HEK293 (cell line): ENCODE data around the gene DPT.

Source experiments
- CTCF ChIA-PET: fragments of 350-600 bp; formaldehyde crosslinking; extraction: SDS; loops from one replicate; lab custom pipeline; 2021; ENCODE audit warnings: antibody characterized with exemption; lab: Yijun Ruan, JAX
- POLR2A ChIA-PET: fragments of 300-600 bp; formaldehyde crosslinking; extraction: SDS; loops from one replicate; lab custom pipeline; 2020; ENCODE audit warnings: antibody characterized with exemption, inconsistent platforms; lab: Yijun Ruan, JAX
- H3K27ac ChIP-seq: fragments of 200-500 bp; sonication (Bioruptor generic); 2 replicates; pipeline ENCODE4 v1.5.1; 2014; ENCODE audit warnings: low read depth, low read length, control low read depth, inconsistent platforms; ENCODE audit errors: extremely low read depth
- H3K36me3 ChIP-seq, 2 experiments: fragments of 200-500 bp in 1 of 2; sonication (Bioruptor generic) in 1 of 2; 1 replicate in 1 of 2; 2 replicates in 1 of 2; pipeline ENCODE4 v1.5.1; 2014 to 2017; ENCODE audit warnings: inconsistent platforms in 2 of 2, low read length in 2 of 2; ENCODE audit not compliant: control insufficient read depth in 2 of 2, insufficient read depth in 1 of 2
- H3K4me1 ChIP-seq: fragments of 200-500 bp; sonication (Bioruptor generic); 2 replicates; pipeline ENCODE4 v1.5.1; 2014; ENCODE audit warnings: mild to moderate bottlenecking, low read length, inconsistent platforms; ENCODE audit not compliant: control insufficient read depth, insufficient read depth
- H3K4me3 ChIP-seq: 2 replicates; pipeline ENCODE4 v1.5.1; 2011; ENCODE audit warnings: low read depth, mild to moderate bottlenecking, control low read depth, low read length, moderate library complexity
- H3K9me3 ChIP-seq: fragments of 200-500 bp; sonication (Bioruptor generic); 2 replicates; pipeline ENCODE4 v1.5.1; 2014; ENCODE audit warnings: low read depth, low read length, inconsistent platforms; ENCODE audit not compliant: control insufficient read depth, insufficient read depth
- BCL11A ChIP-seq: fragments of 450-650 bp; formaldehyde crosslinking; IDR thresholded peaks from 2 replicates; pipeline ENCODE4 v1.5.1; 2016; ENCODE audit warnings: low read depth, missing biosample characterization, missing genetic modification characterization
- EGR2 ChIP-seq: fragments of 450-650 bp; formaldehyde crosslinking; IDR thresholded peaks from 2 replicates; pipeline ENCODE4 v1.5.1; 2016; ENCODE audit warnings: low read depth, missing biosample characterization, missing genetic modification characterization
- HOXD13 ChIP-seq: sonication (generic); formaldehyde crosslinking; IDR thresholded peaks from 2 replicates; pipeline ENCODE4 v1.8.0; 2022; ENCODE audit warnings: missing genetic modification reagents, borderline replicate concordance
- KLF1 ChIP-seq: fragments of 450-650 bp; formaldehyde crosslinking; IDR thresholded peaks from 2 replicates; pipeline ENCODE4 v1.5.1; 2016; ENCODE audit warnings: missing biosample characterization, missing genetic modification characterization
- KLF16 ChIP-seq: fragments of 450-650 bp; formaldehyde crosslinking; IDR thresholded peaks from 2 replicates; pipeline ENCODE4 v1.5.1; 2017; ENCODE audit warnings: missing biosample characterization, missing genetic modification characterization
- SP3 ChIP-seq: fragments of 450-650 bp; formaldehyde crosslinking; IDR thresholded peaks from 2 replicates; pipeline ENCODE4 v1.5.1; 2016; ENCODE audit warnings: missing biosample characterization, missing genetic modification characterization
- ZBTB48 ChIP-seq: fragments of 450-650 bp; formaldehyde crosslinking; IDR thresholded peaks from 2 replicates; pipeline ENCODE4 v1.5.1; 2016; ENCODE audit warnings: missing biosample characterization, missing genetic modification characterization
- ZBTB49 ChIP-seq: fragments of 450-650 bp; formaldehyde crosslinking; IDR thresholded peaks from 2 replicates; pipeline ENCODE4 v1.5.1; 2016; ENCODE audit warnings: missing biosample characterization, missing genetic modification characterization, low read depth
- ZFHX2 ChIP-seq: fragments of 450-650 bp; formaldehyde crosslinking; conservative IDR thresholded peaks from 2 replicates; pipeline ENCODE4 v1.5.1; 2016; ENCODE audit warnings: missing biosample characterization, missing genetic modification characterization
- ZNF114 ChIP-seq: fragments of 450-650 bp; formaldehyde crosslinking; IDR thresholded peaks from 2 replicates; pipeline ENCODE4 v1.5.0; 2017; ENCODE audit warnings: missing biosample characterization, missing genetic modification characterization
- ZNF184 ChIP-seq: fragments of 450-650 bp; IDR thresholded peaks from 2 replicates; pipeline ENCODE4 v1.5.1; 2018; ENCODE audit warnings: missing biosample characterization, mild to moderate bottlenecking, missing genetic modification characterization
- ZNF19 ChIP-seq: fragments of 450-650 bp; formaldehyde crosslinking; IDR thresholded peaks from 2 replicates; pipeline ENCODE4; 2016; ENCODE audit warnings: missing biosample characterization, missing genetic modification characterization, low read depth
- ZNF221 ChIP-seq: fragments of 450-650 bp; formaldehyde crosslinking; IDR thresholded peaks from 2 replicates; pipeline ENCODE4 v1.5.1; 2017; ENCODE audit warnings: missing biosample characterization, missing genetic modification characterization, borderline replicate concordance
- ZNF274 ChIP-seq, 2 experiments: fragments of 200-500 bp in 1 of 2; fragments of 450-650 bp in 1 of 2; sonication (Bioruptor generic) in 1 of 2; formaldehyde crosslinking in 1 of 2; IDR thresholded peaks; 2 replicates each; pipeline versions ENCODE4 v1.5.1 to v1.6.1; 2014 to 2016; ENCODE audit warnings: borderline replicate concordance in 1 of 2, inconsistent platforms in 1 of 2, low read length in 1 of 2, missing biosample characterization in 1 of 2, missing genetic modification characterization in 1 of 2
- ZNF341 ChIP-seq: fragments of 450-650 bp; formaldehyde crosslinking; IDR thresholded peaks from 2 replicates; pipeline ENCODE4; 2016; ENCODE audit warnings: low read depth, missing biosample characterization, missing genetic modification characterization
- ZNF404 ChIP-seq: fragments of 450-650 bp; formaldehyde crosslinking; IDR thresholded peaks from 2 replicates; pipeline ENCODE4 v1.5.1; 2017; ENCODE audit warnings: missing biosample characterization, missing genetic modification characterization
- ZNF473 ChIP-seq: fragments of 450-650 bp; formaldehyde crosslinking; IDR thresholded peaks from 2 replicates; pipeline ENCODE4 v1.5.1; 2017; ENCODE audit warnings: missing biosample characterization, missing genetic modification characterization
- TF ChIP-seq, protein P1 (sequence below): fragments of 450-650 bp; formaldehyde crosslinking; IDR thresholded peaks from 2 replicates; pipeline ENCODE4 v1.5.1; 2017; ENCODE audit warnings: missing biosample characterization, mild to moderate bottlenecking, missing genetic modification characterization, moderate library complexity
- TF ChIP-seq, protein P2 (sequence below): fragments of 450-650 bp; formaldehyde crosslinking; IDR thresholded peaks from 2 replicates; pipeline ENCODE4 v1.5.1; 2016; ENCODE audit warnings: missing biosample characterization, missing genetic modification characterization
- TF ChIP-seq, protein P3 (sequence below): fragments of 450-650 bp; formaldehyde crosslinking; IDR thresholded peaks from 2 replicates; pipeline ENCODE4 v1.5.1; 2017; ENCODE audit warnings: missing biosample characterization, missing genetic modification characterization

The DPT gene

GRCh38 chr1:168726719-168727118, 2.3 kb downstream of the DPT start:
- Histone ChIP-seq H3K4me3 (no peak overlapping the region), H3K4me1 (no peaks in the 10 kb centered on the region), H3K27ac (no peak overlapping the region), H3K9me3 (no peaks in the 10 kb centered on the region), H3K36me3 (no peaks in the 10 kb centered on the region)
- POLR2A ChIA-PET, result no interaction called here
- no peak for TF ChIP-seq BCL11A (tag by site-specific recombination)
- no peak for TF ChIP-seq ZNF404 (tag by site-specific recombination)
- TF ChIP-seq, protein P1, sequence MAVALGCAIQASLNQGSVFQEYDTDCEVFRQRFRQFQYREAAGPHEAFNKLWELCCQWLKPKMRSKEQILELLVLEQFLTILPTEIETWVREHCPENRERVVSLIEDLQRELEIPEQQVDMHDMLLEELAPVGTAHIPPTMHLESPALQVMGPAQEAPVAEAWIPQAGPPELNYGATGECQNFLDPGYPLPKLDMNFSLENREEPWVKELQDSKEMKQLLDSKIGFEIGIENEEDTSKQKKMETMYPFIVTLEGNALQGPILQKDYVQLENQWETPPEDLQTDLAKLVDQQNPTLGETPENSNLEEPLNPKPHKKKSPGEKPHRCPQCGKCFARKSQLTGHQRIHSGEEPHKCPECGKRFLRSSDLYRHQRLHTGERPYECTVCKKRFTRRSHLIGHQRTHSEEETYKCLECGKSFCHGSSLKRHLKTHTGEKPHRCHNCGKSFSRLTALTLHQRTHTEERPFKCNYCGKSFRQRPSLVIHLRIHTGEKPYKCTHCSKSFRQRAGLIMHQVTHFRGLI, result no peak
- TF ChIP-seq ZNF473 (tag by site-specific recombination), result no peak
- no peak for TF ChIP-seq ZNF274 (IDR thresholded peaks at IDR 0.05; ENCODE audit: low read length)
- TF ChIP-seq ZNF274 (tag by site-specific recombination; IDR thresholded peaks at IDR 0.05; ENCODE audit: borderline replicate concordance), result peak; percentile 77; the same call in 1 of the 2 replicates
- no peak for TF ChIP-seq SP3
- no peak for TF ChIP-seq KLF16
- CTCF ChIA-PET, result interaction anchor here (0.6 kb wide), 1 partner anchor 7 kb away, joined by 3 read pairs; no protein-coding TSS in a partner anchor

GRCh38 chr1:168726281-168726680, 2.7 kb downstream of the DPT start:
- ChIA-PET POLR2A (no interaction called here), CTCF (no interaction called here)
- Histone ChIP-seq H3K36me3 (no peaks in the 10 kb centered on the region), H3K4me1 (no peaks in the 10 kb centered on the region), H3K27ac (no peak overlapping the region), H3K9me3 (no peaks in the 10 kb centered on the region), H3K4me3 (no peak overlapping the region)
- TF ChIP-seq HOXD13, result no peak
- no peak for TF ChIP-seq ZBTB49
- no peak for TF ChIP-seq ZNF114 (tag by site-specific recombination)
- TF ChIP-seq ZBTB48 (tag by site-specific recombination), result no peak
- TF ChIP-seq ZNF221 (tag by site-specific recombination), result no peak
- TF ChIP-seq ZNF184 (tag by site-specific recombination), result no peak
- TF ChIP-seq ZFHX2 (tag by site-specific recombination), result no peak
- TF ChIP-seq, protein P2, sequence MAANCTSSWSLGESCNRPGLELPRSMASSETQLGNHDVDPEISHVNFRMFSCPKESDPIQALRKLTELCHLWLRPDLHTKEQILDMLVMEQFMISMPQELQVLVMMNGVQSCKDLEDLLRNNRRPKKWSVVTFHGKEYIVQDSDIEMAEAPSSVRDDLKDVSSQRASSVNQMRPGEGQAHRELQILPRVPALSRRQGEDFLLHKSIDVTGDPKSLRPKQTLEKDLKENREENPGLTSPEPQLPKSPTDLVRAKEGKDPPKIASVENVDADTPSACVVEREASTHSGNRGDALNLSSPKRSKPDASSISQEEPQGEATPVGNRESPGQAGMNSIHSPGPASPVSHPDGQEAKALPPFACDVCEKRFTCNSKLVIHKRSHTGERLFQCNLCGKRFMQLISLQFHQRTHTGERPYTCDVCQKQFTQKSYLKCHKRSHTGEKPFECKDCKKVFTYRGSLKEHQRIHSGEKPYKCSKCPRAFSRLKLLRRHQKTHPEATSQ (tag by site-specific recombination), result no peak
- no peak for TF ChIP-seq KLF1 (tag by site-specific recombination)
- TF ChIP-seq, protein P3, sequence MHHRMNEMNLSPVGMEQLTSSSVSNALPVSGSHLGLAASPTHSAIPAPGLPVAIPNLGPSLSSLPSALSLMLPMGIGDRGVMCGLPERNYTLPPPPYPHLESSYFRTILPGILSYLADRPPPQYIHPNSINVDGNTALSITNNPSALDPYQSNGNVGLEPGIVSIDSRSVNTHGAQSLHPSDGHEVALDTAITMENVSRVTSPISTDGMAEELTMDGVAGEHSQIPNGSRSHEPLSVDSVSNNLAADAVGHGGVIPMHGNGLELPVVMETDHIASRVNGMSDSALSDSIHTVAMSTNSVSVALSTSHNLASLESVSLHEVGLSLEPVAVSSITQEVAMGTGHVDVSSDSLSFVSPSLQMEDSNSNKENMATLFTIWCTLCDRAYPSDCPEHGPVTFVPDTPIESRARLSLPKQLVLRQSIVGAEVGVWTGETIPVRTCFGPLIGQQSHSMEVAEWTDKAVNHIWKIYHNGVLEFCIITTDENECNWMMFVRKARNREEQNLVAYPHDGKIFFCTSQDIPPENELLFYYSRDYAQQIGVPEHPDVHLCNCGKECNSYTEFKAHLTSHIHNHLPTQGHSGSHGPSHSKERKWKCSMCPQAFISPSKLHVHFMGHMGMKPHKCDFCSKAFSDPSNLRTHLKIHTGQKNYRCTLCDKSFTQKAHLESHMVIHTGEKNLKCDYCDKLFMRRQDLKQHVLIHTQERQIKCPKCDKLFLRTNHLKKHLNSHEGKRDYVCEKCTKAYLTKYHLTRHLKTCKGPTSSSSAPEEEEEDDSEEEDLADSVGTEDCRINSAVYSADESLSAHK (tag by site-specific recombination), result no peak
- no peak for TF ChIP-seq ZNF341
- no peak for TF ChIP-seq EGR2
- no peak for TF ChIP-seq ZNF19 (tag by site-specific recombination)
